Neural cell (in vitro differentiated cells): ENCODE results near the gene C1orf52. TPM values are rescaled to one million over a fixed set of nuclear protein-coding genes. Genes with fewer than 3 reads are reported as not detected.

Source experiments
- H2AFZ ChIP-seq: fragments of 200-600, 300-800 bp; sonication (generic), shearing (Covaris generic); 2 replicates; pipeline ENCODE4 v1.6.0; 2014; ENCODE audit warnings: low read depth, mild to moderate bottlenecking, antibody characterized with exemption, low read length, moderate library complexity
- H3F3A ChIP-seq: fragments of 200-600 bp; shearing (Covaris generic); 2 replicates; pipeline ENCODE4 v1.6.1; 2016; ENCODE audit warnings: mild to moderate bottlenecking, moderate library complexity, mixed read lengths, antibody characterized with exemption, low read length; ENCODE audit not compliant: insufficient read depth, poor library complexity, severe bottlenecking
- H3K27ac ChIP-seq: fragments of 200-600, 300-800 bp; sonication (generic), shearing (Covaris generic); 2 replicates; pipeline ENCODE4 v1.5.1; 2014; ENCODE audit warnings: mild to moderate bottlenecking, low read length, moderate library complexity
- H3K27me3 ChIP-seq: fragments of 300-800, 200-600 bp; sonication (generic), shearing (Covaris generic); 2 replicates; pipeline ENCODE4 v1.6.0; 2014; ENCODE audit warnings: mild to moderate bottlenecking, low read depth, low read length, moderate library complexity; ENCODE audit not compliant: insufficient read depth
- H3K36me3 ChIP-seq: fragments of 300-800, 200-600 bp; sonication (generic), shearing (Covaris generic); 2 replicates; pipeline ENCODE4 v1.5.1; 2014; ENCODE audit warnings: mild to moderate bottlenecking, antibody characterized with exemption, low read length, moderate library complexity; ENCODE audit not compliant: insufficient read depth
- H3K4me2 ChIP-seq: fragments of 300-800, 200-600 bp; sonication (generic), shearing (Covaris generic); 2 replicates; pipeline ENCODE4 v1.6.0; 2014; ENCODE audit warnings: mild to moderate bottlenecking, low read length
- H3K4me3 ChIP-seq: fragments of 300-800, 200-600 bp; sonication (generic), shearing (Covaris generic); 2 replicates; pipeline ENCODE4 v1.5.1; 2014; ENCODE audit warnings: mild to moderate bottlenecking, low read length, moderate library complexity
- H3K79me2 ChIP-seq: fragments of 200-600 bp; shearing (Covaris generic); replicated peaks from 2 replicates; pipeline ENCODE4 v1.6.0; 2014; ENCODE audit warnings: mild to moderate bottlenecking, low read length, moderate library complexity; ENCODE audit not compliant: insufficient read depth
- H3K9ac ChIP-seq: fragments of 300-800, 200-600 bp; sonication (generic), shearing (Covaris generic); 2 replicates; pipeline ENCODE4 v1.6.1; 2016; ENCODE audit warnings: mild to moderate bottlenecking, low read length, mixed read lengths
- H3K9me2 ChIP-seq: fragments of 200-600 bp; shearing (Covaris generic); 2 replicates; pipeline ENCODE4 v1.6.1; 2016; ENCODE audit warnings: mild to moderate bottlenecking, low read length, mixed read lengths; ENCODE audit not compliant: insufficient read depth
- H3K9me3 ChIP-seq: fragments of 200-600, 300-800 bp; sonication (generic), shearing (Covaris generic); 2 replicates; pipeline ENCODE4 v1.6.1; 2016; ENCODE audit warnings: mild to moderate bottlenecking, mixed run types, low read length, moderate library complexity, mixed read lengths
- H4K20me1 ChIP-seq: fragments of 200-600 bp; shearing (Covaris generic); 2 replicates; pipeline ENCODE4 v1.6.1; 2016; ENCODE audit warnings: mild to moderate bottlenecking, mixed run types; ENCODE audit not compliant: insufficient read depth
- CTCF ChIP-seq: fragments of 450-650 bp; IDR thresholded peaks from 2 replicates; pipeline ENCODE4 v1.5.1; 2014; ENCODE audit warnings: antibody characterized with exemption, mild to moderate bottlenecking, moderate library complexity; ENCODE audit not compliant: poor library complexity, severe bottlenecking
- EP300 ChIP-seq: fragments of 450-650 bp; conservative IDR thresholded peaks from 2 replicates; pipeline ENCODE4 v1.6.1; 2014; ENCODE audit warnings: antibody characterized with exemption, mild to moderate bottlenecking, moderate library complexity; ENCODE audit not compliant: poor library complexity, severe bottlenecking
- EZH2 ChIP-seq: fragments of 200-600, 300-800 bp; shearing (Covaris generic), sonication (generic); IDR thresholded peaks from 2 replicates; pipeline ENCODE4 v1.6.1; 2014; ENCODE audit warnings: antibody characterized with exemption, low read length, borderline replicate concordance, mild to moderate bottlenecking; ENCODE audit not compliant: insufficient read depth, poor library complexity, severe bottlenecking
- MXI1 ChIP-seq: fragments of 450-650 bp; conservative IDR thresholded peaks from 2 replicates; pipeline ENCODE4 v1.6.1; 2014; ENCODE audit warnings: antibody characterized with exemption, mild to moderate bottlenecking; ENCODE audit not compliant: poor library complexity, severe bottlenecking
- POLR2AphosphoS5 ChIP-seq: IDR thresholded peaks from 2 replicates; pipeline ENCODE4 v1.6.1; 2012
- RAD21 ChIP-seq: fragments of 450-650 bp; conservative IDR thresholded peaks from 2 replicates; pipeline ENCODE4 v1.6.1; 2014; ENCODE audit warnings: antibody characterized with exemption, mild to moderate bottlenecking, moderate library complexity
- REST ChIP-seq: IDR thresholded peaks from 2 replicates; pipeline ENCODE4 v1.6.1; 2012; ENCODE audit warnings: borderline replicate concordance
- SMC3 ChIP-seq: fragments of 450-650 bp; conservative IDR thresholded peaks from 2 replicates; pipeline ENCODE4 v1.6.1; 2014; ENCODE audit warnings: antibody characterized with exemption, mild to moderate bottlenecking, moderate library complexity; ENCODE audit not compliant: poor library complexity
- TAF1 ChIP-seq: IDR thresholded peaks from 2 replicates; pipeline ENCODE4 v1.6.1; 2012; ENCODE audit warnings: low read depth
- polyA plus RNA-seq: library from polyadenylated mRNA; depleted of rRNA; stranded (reverse); fragments of >200 nt; gene quantifications from 2 replicates; pipeline ENCODE4 v1.2.3, GENCODE V29; 2014

Gene C1orf52
- polyA plus RNA-seq, 1 donor from 2014 or later = 94.6 TPM

GRCh38 chr1:85307987-85308832 is 48.7 kb upstream of the C1orf52 start:
- Histone ChIP-seq H3K4me2 (no peak overlapping the region), H3K36me3 (no peaks in the 10 kb centered on the region), H3K27me3 (no peaks in the 10 kb centered on the region), H4K20me1 (no peaks in the 10 kb centered on the region), H2AFZ (no peak overlapping the region), H3K4me3 (no peak overlapping the region), H3K9ac (no peak overlapping the region), H3K79me2 (no peaks in the 10 kb centered on the region), H3K9me2 (no peaks in the 10 kb centered on the region), H3K9me3 (no peaks in the 10 kb centered on the region), H3K27ac (no peak overlapping the region), H3F3A (no peaks in the 10 kb centered on the region)
- TF ChIP-seq TAF1 (no peak), CTCF (peak; percentile 97), REST (no peak), POLR2AphosphoS5 (no peak), EZH2 (no peak), SMC3 (peak; percentile 96), RAD21 (peak; percentile 96), EP300 (no peak), MXI1 (no peak)

GRCh38 chr1:85306236-85306635 is 46.8 kb upstream of the C1orf52 start:
- H2AFZ ChIP-seq = no peak overlapping the region
- no peaks in the 10 kb centered on the region for H3K27me3 ChIP-seq
- H3K4me3 ChIP-seq = no peak overlapping the region
- TF ChIP-seq RAD21 (no peak), MXI1 (no peak), REST (no peak), TAF1 (no peak), SMC3 (no peak), CTCF (no peak), EZH2 (no peak)
- H3K9ac ChIP-seq = no peak overlapping the region
- no peaks in the 10 kb centered on the region for H3K79me2 ChIP-seq
- H3F3A ChIP-seq = no peaks in the 10 kb centered on the region
- no peaks in the 10 kb centered on the region for H4K20me1 ChIP-seq
- H3K36me3 ChIP-seq = no peaks in the 10 kb centered on the region
- no peak overlapping the region for H3K27ac ChIP-seq
- H3K4me2 ChIP-seq = no peak overlapping the region
- H3K9me2 ChIP-seq = no peaks in the 10 kb centered on the region
- no peaks in the 10 kb centered on the region for H3K9me3 ChIP-seq
